ENCODE measurements around the gene MICU1. TPM values are rescaled to one million over a fixed set of nuclear protein-coding genes. Genes with fewer than 3 reads are reported as not detected.
A peak's percentile ranks its signal among the peaks of the same experiment; 100 is the strongest.

MICU1 gene
- total and polyA plus RNA-seq, 2 of the 13 experiments (the other 11 are each of a cell fraction or from before 2014, with no cell fraction given): 32.5 to 56.1 TPM

DNA sequence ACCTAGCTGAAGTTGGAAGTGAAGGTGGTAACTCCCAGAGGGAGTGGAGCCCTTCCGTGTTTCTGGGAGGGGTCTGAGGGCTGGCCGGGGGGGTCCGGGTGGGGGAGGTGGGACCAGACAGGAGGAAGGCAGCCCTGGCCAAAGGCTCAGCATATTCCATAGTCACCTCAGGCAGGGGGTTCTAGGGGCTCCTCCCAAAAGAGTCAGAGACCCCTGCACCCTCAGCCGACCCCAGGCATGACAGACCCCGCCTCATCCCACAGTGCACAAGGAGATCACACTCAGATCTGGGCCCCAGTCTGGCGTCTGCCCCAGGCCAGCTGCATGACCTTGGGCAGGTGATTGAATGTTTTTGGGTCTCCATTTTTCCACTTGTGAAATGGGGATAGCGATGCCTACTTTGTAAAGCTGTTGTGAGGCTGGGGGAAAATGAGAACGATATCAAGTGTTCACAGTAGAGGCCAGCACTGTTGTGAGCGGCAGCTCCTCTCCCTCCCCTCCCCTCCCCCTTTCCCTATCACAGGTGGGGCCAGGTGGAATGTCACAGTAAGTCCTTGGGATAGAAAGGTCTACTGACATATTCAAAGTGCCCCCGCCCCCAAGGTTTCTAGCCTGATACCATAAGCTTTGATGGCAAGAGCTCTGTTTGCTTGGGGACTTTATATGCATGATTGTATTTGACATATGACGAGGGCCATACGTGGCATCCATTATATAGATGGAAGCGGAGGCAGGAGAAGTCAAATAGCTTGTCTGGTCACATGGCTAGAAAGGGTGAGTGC is 304.4 kb downstream of the MICU1 start:
- intact Hi-C loops (cut with micrococcal nuclease; ENCODE audit: unreplicated experiment) (loop anchor here (10.0 kb wide), 1 partner anchor 97 kb away; no protein-coding TSS in a partner anchor), in situ Hi-C loops (cut with HindIII; ENCODE audit: extremely low pct_ligation_motif_present, low pct_unique_long_range_greater_than_20kb) (no loop called here)
- BruUV-seq (replicated peaks): no TSS peak
- Histone ChIP-seq H2AFZ (ENCODE audit: low read length) (no peak overlapping the region), H3K36me3 (replicated peaks in 1 of 2; ENCODE audit: control insufficient read depth in 1 of 2, insufficient read depth in 2 of 2, low read length in 2 of 2) (no peaks in the 10 kb centered on the region), H3K4me1 (ENCODE audit: insufficient read depth, low read length) (peaks cover 87% of the 10 kb centered on the region), H3K9ac (ENCODE audit: insufficient read depth, low read depth, low read length) (peak overlapping the region; percentile 84), H3K79me2 (ENCODE audit: insufficient read depth, low read length) (no peaks in the 10 kb centered on the region), H4K20me1 (ENCODE audit: insufficient read depth, low read length) (no peaks in the 10 kb centered on the region), H3K27ac (ENCODE audit: extremely low read length, insufficient read depth, low read length) (peak overlapping the region; percentile 98), H3K27me3 (ENCODE audit: control insufficient read depth in 1 of 2, insufficient read depth in 2 of 2, low read length in 2 of 2) (no peaks in the 10 kb centered on the region), H3K4me2 (ENCODE audit: low read depth, low read length) (peak overlapping the region; percentile 98), H3K4me3 (replicated peaks in 1 of 3; ENCODE audit: insufficient read depth in 1 of 3, low read depth in 2 of 3, low read length in 3 of 3) (peak overlapping the region; percentile 48 to 75 (median 55); a peak in 5 of 6 replicates), H3K9me3 (ENCODE audit: low read length) (no peaks in the 10 kb centered on the region)
- ChIA-PET CTCF (ENCODE audit: low intra/inter-chr PET ratio, low total read pairs) (no interaction called here), POLR2A (interaction anchor here (0.5 to 8.1 kb wide), 33 partner anchors 8 to 358 kb away, joined by 3 to 322 read pairs (median 4); partner anchors contain the start of genes ANAPC16, ASCC1, DDIT4 and DNAJB12)
- 52% methylated on average over 10 of the region's 13 CpGs for WGBS (ENCODE audit: low lambda C conversion rate)
- ATAC-seq (no peak), DNase-seq (ENCODE audit: low spot score) (no peak), FAIRE-seq (no peak)
- 0 out of 2 replicates have a peak, but pooled peaks have one; percentile 20 for TF ChIP-seq KLF11 (CRISPR knock-in tag; IDR thresholded peaks at IDR 0.05)
- TF ChIP-seq, protein P1, sequence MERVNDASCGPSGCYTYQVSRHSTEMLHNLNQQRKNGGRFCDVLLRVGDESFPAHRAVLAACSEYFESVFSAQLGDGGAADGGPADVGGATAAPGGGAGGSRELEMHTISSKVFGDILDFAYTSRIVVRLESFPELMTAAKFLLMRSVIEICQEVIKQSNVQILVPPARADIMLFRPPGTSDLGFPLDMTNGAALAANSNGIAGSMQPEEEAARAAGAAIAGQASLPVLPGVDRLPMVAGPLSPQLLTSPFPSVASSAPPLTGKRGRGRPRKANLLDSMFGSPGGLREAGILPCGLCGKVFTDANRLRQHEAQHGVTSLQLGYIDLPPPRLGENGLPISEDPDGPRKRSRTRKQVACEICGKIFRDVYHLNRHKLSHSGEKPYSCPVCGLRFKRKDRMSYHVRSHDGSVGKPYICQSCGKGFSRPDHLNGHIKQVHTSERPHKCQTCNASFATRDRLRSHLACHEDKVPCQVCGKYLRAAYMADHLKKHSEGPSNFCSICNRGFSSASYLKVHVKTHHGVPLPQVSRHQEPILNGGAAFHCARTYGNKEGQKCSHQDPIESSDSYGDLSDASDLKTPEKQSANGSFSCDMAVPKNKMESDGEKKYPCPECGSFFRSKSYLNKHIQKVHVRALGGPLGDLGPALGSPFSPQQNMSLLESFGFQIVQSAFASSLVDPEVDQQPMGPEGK (CRISPR knock-in tag; IDR thresholded peaks at IDR 0.05): peak; percentile 12; the same call in 1 of the 2 replicates
- TF ChIP-seq, protein P2, sequence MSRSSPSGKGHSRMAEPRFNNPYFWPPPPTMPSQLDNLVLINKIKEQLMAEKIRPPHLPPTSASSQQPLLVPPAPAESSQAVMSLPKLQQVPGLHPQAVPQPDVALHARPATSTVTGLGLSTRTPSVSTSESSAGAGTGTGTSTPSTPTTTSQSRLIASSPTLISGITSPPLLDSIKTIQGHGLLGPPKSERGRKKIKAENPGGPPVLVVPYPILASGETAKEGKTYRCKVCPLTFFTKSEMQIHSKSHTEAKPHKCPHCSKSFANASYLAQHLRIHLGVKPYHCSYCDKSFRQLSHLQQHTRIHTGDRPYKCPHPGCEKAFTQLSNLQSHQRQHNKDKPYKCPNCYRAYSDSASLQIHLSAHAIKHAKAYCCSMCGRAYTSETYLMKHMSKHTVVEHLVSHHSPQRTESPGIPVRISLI (CRISPR knock-in tag; IDR thresholded peaks at IDR 0.05; ENCODE audit: borderline replicate concordance): no peak
- 0 out of 2 replicates have a peak, but pooled peaks have one; percentile 55 for TF ChIP-seq ZFP36L1 (CRISPR knock-in tag; IDR thresholded peaks at IDR 0.05)
- TF ChIP-seq MAZ (IDR thresholded peaks at IDR 0.05; ENCODE audit: borderline replicate concordance, low read depth, low read length): 0 out of 2 replicates have a peak, but pooled peaks have one; percentile 20
- no peak for TF ChIP-seq MAZ (CRISPR knock-in tag; IDR thresholded peaks at IDR 0.05; ENCODE audit: low read depth)
- TF ChIP-seq NR2C2 (CRISPR knock-in tag; IDR thresholded peaks at IDR 0.05; ENCODE audit: borderline replicate concordance): no peak
- peak; percentile 58; the same call in 1 of the 2 replicates for TF ChIP-seq ZMYM3 (CRISPR knock-in tag; IDR thresholded peaks at IDR 0.05)
- peak; percentile 97 for TF ChIP-seq ZNF3 (CRISPR knock-in tag; IDR thresholded peaks at IDR 0.05)
- TF ChIP-seq, protein P3, sequence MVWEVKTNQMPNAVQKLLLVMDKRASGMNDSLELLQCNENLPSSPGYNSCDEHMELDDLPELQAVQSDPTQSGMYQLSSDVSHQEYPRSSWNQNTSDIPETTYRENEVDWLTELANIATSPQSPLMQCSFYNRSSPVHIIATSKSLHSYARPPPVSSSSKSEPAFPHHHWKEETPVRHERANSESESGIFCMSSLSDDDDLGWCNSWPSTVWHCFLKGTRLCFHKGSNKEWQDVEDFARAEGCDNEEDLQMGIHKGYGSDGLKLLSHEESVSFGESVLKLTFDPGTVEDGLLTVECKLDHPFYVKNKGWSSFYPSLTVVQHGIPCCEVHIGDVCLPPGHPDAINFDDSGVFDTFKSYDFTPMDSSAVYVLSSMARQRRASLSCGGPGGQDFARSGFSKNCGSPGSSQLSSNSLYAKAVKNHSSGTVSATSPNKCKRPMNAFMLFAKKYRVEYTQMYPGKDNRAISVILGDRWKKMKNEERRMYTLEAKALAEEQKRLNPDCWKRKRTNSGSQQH (CRISPR knock-in tag; IDR thresholded peaks at IDR 0.05; ENCODE audit: low read depth): 0 out of 2 replicates have a peak, but pooled peaks have one; percentile 6
- TF ChIP-seq, protein P4, sequence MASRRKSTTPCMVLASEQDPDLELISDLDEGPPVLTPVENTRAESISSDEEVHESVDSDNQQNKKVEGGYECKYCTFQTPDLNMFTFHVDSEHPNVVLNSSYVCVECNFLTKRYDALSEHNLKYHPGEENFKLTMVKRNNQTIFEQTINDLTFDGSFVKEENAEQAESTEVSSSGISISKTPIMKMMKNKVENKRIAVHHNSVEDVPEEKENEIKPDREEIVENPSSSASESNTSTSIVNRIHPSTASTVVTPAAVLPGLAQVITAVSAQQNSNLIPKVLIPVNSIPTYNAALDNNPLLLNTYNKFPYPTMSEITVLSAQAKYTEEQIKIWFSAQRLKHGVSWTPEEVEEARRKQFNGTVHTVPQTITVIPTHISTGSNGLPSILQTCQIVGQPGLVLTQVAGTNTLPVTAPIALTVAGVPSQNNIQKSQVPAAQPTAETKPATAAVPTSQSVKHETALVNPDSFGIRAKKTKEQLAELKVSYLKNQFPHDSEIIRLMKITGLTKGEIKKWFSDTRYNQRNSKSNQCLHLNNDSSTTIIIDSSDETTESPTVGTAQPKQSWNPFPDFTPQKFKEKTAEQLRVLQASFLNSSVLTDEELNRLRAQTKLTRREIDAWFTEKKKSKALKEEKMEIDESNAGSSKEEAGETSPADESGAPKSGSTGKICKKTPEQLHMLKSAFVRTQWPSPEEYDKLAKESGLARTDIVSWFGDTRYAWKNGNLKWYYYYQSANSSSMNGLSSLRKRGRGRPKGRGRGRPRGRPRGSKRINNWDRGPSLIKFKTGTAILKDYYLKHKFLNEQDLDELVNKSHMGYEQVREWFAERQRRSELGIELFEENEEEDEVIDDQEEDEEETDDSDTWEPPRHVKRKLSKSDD (CRISPR knock-in tag; IDR thresholded peaks at IDR 0.05; ENCODE audit: low read depth): peak; percentile 43; the same call in 1 of the 2 replicates
- TF ChIP-seq PHB2 (IDR thresholded peaks at IDR 0.05; ENCODE audit: partially characterized antibody): no peak

Data from HepG2 (cell line).